ENCODE results near the gene USP5.
"Not testable (repeated sequence)": the region's sequence is repeated elsewhere in the genome, so short reads cannot be mapped to it uniquely, and the experiment has no call there.

Gene USP5

DNA sequence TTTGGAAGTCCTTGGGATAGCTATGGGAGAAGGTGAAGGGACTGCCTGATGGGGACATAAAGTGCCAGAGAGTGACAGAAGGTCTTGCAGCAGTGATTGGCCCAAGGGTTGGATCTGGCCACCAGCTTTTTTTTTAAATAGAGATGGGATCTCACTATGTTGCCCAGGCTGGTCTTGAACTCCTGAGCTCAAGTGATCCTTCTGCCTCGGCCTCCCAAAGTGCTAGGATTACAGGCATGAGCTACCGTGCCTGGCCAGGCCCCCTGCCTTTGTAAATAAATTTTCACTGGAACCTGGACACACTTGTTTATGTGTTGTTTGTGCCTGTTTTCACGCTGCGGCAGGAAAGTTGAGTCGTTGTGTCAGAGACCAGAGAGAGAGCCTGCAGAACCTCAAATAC lies 13.4 kb downstream of the USP5 start:
- DNase-seq (ENCODE audit: low read depth): not testable (repeated sequence)

DNA sequence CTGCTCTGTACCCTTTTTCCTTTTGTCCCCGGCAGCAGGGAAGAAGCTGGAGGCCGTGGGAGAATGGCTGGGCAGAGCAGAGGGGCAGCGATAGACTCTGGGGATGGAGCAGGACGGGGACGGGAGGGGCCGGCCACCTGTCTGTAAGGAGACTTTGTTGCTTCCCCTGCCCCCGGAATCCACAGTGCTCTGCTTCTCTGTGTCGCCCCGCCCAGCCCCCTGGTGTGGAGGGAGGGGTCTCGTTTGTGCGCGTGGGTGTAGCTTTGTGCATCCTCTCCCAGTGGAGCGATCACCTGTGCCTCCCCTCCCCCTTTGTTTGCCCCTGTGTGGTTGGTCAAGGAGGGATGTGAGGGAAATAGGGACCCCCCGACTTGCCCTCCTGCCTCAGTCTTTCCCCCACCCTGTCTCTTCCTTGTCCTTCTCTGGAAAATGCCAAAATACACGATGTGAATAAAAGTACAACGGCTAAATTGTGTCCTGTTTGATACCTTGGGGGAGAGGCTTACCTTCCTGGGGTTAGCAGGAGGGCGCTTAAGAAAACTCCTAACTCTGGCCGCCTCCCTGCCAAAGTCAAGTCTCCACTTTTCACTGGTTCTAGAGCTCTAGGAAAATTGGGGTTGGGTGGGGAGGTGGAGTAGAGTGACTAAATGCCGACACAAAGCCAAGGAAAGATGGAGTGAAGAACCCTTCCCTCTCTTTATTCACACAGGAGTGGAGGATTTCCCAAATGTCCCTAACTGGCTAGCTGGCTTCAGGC lies 14.4 kb downstream of the USP5 start:
- no peak for DNase-seq (ENCODE audit: low read depth)

DNA sequence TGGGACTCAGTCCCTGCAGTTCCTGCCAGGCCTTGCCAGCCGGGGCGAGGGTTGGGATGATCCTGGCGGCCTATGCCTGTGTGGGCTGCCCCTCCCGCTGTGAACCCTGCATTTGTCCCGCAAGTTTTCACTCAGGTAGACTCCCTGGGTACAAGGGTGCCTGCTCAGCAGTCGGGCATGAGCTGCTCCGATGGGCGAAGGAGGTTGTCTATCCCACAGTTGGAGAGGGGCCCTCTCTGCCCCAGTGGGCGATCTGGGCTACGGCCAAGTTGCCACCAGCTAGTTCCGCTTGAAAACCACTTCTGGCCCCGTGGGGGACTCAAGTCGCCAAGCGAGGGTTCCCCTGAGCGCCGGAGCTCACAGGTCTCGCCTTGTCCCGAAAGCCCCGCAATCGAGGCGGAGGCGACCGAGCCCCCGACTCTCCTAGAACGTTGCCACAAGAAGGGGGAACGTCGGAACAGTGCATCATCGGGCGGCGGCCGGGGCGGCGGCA lies 15.0 kb downstream of the USP5 start:
- DNase-seq (ENCODE audit: low read depth): no peak

DNA sequence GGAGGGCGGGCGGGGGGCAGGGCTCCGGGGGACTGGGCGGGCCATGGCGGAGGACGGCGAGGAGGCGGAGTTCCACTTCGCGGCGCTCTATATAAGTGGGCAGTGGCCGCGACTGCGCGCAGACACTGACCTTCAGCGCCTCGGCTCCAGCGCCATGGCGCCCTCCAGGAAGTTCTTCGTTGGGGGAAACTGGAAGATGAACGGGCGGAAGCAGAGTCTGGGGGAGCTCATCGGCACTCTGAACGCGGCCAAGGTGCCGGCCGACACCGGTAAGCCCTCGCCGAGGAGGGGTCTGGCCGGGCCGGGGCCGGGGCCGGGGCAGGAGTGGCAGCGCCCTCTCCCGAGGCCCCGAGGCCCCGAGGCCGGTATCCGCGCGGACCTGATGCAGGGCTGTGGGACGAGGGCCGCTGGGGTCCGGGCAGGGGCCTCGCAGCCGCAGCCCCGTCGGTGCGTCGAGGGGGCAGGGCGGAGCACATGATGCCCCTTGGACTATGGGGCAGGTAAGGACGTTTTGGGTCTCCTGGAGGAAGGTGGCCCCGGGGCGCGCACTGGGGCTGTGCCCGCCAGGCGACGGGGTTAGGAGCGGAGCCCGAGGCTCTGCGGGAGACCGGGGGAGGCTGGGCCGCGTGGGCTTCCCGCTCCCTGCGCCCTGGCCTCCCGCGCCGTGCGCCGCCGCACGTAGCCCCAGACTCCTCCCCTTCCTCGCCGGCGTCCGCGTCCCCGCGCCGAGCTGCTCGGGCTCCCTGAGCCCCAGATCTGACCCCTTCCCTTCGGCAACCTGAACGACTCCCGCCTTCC lies 15.7 kb downstream of the USP5 start, which contains the start of gene TPI1:
TSS of gene TPI1 (plus strand) at position 119 of the 798 bp plus-strand sequence. CDS start at position 155, 36 bp downstream.
- DNase-seq (ENCODE audit: low read depth): no peak

DNA sequence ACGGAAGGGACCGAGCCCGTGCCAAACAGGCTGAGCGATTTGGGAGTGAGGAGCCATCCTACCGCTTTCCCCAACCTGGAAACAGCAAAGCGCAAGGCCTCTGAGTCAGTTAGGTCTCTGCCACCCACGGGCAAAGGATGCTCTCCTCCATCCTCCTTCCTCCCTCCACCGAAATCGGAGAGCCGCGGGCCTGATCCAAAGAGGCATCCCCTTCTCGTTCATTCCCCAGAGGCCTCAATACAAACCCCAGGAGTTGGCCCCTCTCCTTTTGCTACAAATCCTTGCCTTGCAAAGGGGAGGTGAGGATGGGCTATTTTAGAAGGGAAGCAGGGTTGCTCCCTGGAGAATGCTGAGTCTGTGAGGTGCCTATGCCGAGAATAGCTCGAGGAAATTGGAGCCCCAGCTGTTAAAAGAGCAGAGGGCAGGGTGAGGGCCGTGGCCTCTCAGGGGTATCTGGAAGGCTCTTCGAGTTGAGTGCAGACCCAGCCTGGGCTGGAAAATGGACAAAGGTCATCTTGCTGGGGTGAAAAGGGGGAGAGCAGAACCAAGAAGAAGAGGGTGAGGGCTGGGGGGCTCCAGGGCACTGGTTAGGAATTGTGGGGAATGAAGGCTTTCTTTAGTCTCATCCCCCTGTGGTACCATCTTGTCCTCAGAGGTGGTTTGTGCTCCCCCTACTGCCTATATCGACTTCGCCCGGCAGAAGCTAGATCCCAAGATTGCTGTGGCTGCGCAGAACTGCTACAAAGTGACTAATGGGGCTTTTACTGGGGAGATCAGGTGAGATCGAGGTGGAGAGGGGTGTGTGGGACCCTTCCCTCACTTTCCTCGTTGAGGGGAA lies 16.5 kb downstream of the USP5 start:
- no peak for DNase-seq (ENCODE audit: low read depth)

DNA sequence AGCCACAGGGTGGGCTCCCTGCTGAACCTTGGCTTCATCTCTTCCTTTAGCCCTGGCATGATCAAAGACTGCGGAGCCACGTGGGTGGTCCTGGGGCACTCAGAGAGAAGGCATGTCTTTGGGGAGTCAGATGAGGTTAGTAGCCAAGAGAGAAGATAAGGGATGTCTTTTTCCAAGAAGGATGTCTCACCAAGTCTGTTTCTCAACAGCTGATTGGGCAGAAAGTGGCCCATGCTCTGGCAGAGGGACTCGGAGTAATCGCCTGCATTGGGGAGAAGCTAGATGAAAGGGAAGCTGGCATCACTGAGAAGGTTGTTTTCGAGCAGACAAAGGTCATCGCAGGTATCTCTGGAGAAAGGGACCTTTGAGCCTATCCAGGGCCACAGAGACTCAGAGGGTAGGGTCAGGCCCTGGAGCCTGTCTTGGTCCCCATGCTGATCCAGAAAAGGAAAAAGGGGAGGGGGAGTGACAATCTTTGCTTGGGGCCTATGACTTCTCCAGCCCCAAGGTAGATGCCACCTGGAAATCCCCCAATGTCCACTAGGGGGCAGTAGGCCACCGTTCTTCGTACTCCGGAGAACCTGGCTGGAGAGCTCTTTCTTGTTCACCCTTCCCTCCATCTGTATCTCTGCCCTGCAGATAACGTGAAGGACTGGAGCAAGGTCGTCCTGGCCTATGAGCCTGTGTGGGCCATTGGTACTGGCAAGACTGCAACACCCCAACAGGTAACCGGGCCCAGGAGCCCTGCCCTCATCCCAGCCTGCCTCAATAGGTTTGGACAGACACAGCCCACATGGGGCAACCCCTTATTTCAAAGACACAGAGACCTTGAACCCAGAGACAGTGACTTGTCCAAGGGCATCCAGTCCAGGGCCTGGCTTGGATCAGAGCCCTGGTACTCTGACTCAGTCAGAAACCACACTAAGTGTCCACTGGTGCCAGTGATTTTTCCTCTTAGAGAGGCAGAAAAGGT lies 17.4 kb downstream of the USP5 start:
- DNase-seq (ENCODE audit: low read depth): no peak

DNA sequence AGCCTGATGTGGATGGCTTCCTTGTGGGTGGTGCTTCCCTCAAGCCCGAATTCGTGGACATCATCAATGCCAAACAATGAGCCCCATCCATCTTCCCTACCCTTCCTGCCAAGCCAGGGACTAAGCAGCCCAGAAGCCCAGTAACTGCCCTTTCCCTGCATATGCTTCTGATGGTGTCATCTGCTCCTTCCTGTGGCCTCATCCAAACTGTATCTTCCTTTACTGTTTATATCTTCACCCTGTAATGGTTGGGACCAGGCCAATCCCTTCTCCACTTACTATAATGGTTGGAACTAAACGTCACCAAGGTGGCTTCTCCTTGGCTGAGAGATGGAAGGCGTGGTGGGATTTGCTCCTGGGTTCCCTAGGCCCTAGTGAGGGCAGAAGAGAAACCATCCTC lies 18.4 kb downstream of the USP5 start:
- DNase-seq (ENCODE audit: low read depth): not testable (repeated sequence)

DNA sequence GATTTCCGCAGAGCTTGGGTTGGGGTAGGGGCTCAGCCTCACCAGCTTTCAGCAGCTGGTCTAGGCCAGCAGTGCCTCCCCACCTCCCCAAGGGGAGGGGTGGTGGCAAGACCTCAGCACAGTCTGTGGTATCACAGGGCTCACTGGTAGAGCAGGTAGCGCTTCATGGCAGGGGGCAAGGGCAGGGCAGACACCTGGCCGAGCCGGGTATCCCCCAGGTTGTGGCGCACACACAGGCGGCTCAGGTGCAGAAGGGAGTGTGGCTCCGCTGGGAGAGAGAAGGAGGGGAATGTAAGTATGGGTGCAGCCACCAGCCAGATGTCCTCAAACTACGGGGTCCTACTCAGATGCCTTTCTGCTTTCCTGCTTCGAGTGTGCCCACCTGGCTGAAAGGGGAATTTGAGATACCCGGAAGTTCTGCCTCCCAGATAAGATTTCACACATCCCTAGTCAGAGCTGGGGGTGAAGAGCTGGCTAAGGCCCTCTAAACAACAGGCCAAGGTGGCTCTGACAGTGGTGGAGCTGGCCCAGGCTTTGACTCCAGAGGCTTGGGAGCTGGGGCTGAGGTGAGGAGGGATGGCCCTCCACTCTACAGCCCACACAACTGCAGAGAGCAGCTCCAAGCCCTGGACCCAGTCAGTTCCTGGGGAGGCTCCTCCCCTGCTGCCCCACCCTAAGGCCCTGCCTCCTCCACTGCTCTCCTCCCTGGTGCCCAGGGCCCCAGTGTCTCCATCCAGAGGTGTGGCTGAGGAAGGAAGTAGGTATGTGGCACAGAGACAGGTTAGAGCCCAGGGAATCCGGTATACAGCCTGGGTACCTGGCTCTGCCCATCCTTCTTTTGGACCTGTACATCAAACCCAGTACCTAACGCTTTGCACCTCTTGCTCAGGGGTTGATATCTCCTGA lies 19.4 kb downstream of the USP5 start:
- DNase-seq (ENCODE audit: low read depth): no peak

DNA sequence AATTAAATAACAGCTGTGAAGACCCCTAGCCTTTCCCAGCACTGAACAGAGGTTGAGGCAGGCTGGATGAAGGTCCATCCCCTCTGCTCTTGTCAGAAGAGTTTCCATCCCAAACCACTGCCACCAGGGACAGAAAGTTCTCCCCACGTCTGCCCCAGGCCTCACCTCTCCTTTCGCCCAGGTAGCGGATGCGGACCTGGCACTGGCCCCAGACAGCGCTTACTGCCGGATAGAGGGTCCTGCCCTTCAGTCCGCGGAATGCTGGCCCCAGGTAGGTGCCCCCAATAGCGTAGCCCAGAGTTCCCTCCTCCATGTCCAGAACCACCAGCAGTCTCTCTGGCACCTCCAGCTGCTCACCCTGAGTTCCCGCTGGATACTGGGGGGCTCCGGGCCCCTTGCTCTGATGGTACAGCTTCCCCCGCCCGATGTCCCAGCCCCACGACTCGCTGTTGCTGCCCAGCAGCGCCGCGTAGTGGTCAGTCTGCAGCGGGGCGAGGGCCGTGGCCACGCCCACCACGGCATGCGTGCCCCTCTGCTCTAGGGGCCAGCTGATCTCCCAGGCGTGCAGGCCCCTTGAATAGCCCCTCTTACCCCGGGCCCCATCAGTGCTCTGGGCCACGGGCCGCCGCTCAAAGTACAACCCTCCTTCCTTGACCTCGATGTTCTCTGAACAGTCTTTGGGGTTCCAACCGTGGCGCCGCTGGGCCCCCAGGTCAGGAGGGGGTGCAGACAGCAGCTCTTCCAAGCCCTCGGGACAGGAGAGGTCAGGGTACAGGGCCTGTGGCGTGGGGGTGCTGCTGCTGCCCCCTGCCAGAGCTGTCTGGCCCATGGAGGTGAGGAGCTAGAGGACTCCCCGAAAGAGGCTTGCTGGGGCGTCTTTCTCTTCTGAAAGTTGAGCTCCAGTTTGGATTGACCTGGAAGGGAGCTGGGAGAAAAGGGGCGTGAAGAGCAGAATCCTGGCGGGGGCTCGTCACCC lies 20.4 kb downstream of the USP5 start:
- no peak for DNase-seq (ENCODE audit: low read depth)

DNA sequence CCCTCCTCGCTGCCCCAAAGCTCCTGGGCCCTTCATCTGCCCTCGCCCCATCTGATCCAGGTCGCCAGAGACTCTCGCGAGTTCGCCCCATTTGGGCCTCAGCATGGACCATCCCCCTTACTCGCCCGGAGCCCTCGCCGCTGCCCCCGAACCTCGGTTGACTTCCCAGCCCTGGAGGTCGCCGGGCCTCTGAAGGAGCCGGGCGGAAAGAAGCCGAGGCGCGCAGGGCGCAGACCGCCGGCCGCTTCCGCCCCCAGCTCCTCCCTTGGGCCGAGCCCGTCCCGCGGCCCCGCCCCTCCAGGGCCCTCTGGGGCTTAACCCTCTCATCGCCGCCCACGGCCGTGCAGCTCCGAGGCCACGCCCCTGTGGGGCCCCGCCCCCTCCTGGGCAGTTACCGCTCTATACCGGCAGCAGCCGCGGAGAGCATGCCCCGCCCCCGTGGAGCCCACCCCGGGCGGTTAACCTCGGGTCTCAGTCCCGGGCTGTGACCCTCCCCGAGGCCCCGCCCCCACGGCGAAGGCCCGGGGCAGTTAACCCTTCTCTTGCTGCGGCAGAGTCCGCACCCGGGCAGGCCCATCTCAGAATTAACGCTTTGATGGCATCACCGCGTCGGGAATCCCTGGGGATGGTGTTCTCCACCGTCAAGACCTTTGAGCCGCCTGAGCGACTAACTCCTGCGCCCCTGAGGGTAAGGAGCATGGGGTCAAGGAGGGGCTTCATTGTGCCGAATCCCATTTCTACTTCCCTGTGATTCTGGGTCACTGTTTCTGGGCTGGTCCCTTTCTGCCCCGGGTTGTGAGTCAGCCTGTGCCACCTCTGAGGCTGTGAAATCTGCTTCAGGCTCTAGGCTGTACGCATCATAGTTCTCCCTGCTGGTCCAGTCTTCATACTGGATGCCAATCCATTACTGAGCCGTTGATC lies 21.4 kb downstream of the USP5 start, which contains the start of gene SPSB2:
TSS of gene SPSB2 (minus strand) at position 210 of the 921 bp plus-strand sequence. CDS start 402 bp downstream, outside the sequence.
- no peak for DNase-seq (ENCODE audit: low read depth)

DNA sequence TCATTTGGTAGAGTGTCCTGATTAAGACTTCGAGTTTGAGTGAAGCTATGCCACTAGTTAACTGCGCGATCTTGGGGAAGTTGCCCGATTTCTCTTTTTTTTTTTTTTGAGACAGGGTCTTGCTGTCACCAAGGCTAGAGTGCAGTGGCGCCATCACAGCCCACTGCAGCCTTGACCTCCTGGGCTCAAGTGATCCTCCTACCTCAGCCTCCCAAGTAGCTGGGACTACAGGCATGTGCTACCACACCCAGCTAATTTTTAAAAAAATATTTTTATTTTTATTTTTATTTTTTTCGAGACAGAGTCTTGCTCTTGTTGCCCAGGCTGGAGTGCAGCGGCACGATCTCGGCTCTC lies 22.0 kb downstream of the USP5 start:
- not testable (repeated sequence) for DNase-seq (ENCODE audit: low read depth)

DNA sequence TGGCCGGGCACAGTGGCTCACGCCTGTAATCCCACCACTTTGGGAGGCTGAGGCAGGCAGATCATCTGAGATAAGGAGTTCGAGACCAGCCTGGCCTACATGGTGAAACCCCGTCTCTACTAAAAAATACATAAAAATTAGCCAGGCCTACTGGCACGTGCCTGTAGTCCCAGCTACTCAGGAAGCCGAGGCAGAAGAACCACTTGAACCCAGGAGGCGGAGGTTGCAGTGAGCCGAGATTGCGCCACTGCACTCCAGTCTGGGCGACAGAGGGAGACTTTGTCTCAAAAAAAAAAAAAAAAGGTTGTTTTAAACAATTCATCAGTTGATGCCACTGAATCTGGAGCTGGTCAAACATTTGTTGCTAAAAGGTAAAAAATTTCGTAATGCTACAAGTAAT lies 27.9 kb downstream of the USP5 start:
- not testable (repeated sequence) for DNase-seq (ENCODE audit: low read depth)

DNA sequence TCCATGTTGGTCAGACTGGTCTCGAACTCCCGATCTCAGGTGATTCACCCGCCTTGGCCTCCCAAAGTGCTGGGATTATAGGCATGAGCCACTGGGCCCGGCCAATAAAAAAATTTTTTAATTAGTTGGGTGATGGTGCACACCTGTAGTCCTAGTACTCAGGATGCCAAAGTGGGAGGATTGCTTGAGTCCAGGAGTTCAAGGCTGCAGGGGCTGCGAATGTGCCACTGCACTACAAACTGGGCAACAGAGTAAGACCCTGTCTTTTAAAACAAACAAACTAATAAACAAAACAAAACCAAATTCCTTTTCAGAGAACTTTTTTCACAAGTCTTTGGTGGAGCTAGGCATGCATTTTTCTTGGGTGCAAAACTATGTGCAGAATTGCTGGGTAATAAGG lies 31.3 kb downstream of the USP5 start:
- DNase-seq (ENCODE audit: low read depth): no peak

DNA sequence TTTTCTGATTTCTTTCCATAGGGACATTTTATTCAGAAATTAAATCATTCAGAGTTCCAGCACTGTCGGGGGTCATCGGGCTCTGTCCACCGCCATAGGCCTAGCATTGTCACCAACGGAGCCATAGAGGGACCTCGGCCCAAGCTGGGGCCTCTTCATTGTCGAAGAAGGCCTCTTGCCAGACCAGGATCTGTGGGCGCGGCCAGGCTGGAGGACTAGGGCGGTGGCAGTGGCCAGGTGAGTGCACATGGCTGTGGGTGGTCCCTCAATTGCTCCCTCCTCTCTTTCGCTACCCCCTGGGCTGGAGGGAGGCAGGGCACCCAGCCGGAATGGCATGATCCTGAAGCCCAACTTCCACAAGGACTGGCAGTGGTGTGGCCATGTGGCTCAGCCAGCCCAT lies 31.7 kb downstream of the USP5 start:
- no peak for DNase-seq (ENCODE audit: low read depth)

DNA sequence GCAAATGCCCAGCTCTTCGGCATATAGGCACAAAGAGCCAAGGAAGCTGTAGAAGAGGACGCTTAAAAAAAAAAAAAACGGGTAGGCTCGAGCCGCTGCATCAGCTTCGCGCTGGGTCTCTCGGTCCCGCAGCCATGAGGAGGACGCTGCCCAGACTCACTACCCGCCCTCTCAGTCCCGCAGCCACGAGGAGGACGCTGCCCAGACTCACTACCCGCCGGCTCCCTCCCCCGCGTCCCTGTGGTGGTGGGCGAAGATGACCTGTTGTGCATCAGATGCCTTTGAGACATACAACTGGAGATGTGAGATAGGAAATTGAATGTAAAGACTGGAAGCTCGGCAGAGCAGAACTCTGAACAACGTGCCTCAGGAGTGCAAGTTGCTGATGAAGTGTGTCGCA lies 32.6 kb downstream of the USP5 start:
- no peak for DNase-seq (ENCODE audit: low read depth)

DNA sequence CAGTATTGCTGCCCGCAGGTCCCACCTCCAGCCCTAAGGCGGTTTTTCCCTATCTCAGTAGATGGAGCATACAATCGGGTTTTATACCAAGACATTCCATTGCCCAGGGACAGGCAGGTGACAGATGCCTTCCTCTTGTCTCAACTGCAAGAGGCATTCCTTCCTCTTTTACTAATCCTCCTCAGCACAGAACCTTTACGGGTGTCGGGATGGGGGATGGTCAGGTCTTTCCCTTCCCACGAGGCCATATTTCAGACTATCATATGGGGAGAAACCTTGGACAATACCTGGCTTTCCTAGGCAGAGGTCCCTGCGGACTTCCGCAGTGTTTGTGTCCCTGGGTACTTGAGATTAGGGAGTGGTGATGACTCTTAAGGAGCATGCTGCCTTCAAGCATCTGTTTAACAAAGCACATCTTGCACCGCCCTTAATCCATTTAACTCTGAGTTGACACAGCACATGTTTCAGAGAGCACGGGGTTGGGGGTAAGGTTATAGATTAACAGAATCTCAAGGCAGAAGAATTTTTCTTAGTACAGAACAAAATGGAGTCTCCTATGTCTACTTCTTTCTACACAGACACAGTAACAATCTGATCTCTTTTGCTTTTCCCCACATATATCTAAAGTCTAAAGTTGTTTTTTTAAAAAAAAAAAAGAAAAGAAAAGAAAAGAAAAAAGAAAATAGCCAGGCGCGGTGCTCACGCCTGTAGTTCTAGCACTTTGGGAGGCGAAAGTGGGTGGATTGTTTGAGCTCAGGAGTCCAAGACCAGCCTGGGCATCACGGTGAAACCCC lies 34.5 kb downstream of the USP5 start:
- DNase-seq (ENCODE audit: low read depth): not testable (repeated sequence)

DNA sequence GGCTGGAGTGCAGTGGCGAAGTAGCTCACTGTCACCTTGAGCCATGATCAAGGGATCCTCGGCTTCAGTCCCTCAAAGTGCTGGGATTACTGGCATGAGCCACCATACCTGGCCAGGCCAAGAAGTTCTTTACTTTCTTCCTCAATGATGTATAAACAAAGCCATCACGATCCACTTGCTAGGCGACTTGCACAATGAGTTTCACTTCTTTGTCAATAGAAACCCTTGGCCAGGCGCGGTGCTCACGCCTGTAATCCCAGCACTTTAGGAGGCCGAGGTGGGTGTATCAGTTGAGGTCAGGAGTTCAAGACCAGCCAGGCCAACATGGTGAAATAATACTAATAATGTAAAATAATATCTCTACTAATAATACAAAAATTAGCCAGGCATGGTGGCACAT lies 35.5 kb downstream of the USP5 start:
- no peak for DNase-seq (ENCODE audit: low read depth)

Measured in non-pigmented ciliary epithelial cell (primary cell).